ENCODE results near the gene CAPN13. TPM values are rescaled to one million over a fixed set of nuclear protein-coding genes. Genes with fewer than 3 reads are reported as not detected.
"Not testable (repeated sequence)": the region's sequence is repeated elsewhere in the genome, so short reads cannot be mapped to it uniquely, and the experiment has no call there.

The CAPN13 gene
- total and polyA plus RNA-seq, 2 experiments from 2014 or later = not detected

DNA sequence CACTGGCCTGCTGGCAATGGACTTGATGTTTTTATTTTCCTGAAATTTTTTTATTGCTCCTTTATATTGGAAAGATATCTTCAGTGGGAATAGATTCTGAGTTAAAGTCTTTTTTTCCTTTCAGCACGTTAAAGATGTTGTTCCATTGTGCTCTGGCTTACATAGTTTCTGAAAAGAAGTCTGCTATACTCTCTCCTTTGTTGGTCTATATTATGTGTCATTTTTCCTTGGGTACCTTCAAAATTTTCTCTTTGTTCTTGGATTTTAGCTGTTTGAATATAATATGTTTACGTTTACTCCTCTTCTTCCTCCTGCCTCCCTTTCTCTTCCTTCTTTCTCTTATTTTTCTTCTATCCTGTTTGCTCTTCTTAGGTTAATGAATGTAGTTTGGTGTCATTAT lies 105.5 kb downstream of the CAPN13 start:
- Histone ChIP-seq H3K36me3 (no peaks in the 10 kb centered on the region), H3K27ac (no peak overlapping the region), H3K4me3 (no peak overlapping the region), H3K9me3 (ENCODE audit: low read depth) (no peaks in the 10 kb centered on the region), H3K27me3 (no peaks in the 10 kb centered on the region), H3K4me1 (ENCODE audit: low read depth) (peaks cover 20% of the 10 kb centered on the region)
- no peak for TF ChIP-seq CTCF (IDR thresholded peaks at IDR 0.05; ENCODE audit: low read depth, low read length)
- DNase-seq (ENCODE audit: low read depth in 1 of 2, low spot score in 1 of 2) = no peak

GRCh38 chr2:30697242-30698103 lies 109.8 kb downstream of the CAPN13 start:
- H3K27me3 ChIP-seq; H3K4me3 ChIP-seq; H3K36me3 ChIP-seq; H3K9me3 ChIP-seq (ENCODE audit: low read depth); H3K27ac ChIP-seq; DNase-seq (ENCODE audit: low read depth in 1 of 2, low spot score in 1 of 2): not testable (repeated sequence)
- peaks cover 17% of the 10 kb centered on the region for H3K4me1 ChIP-seq (ENCODE audit: low read depth)

GRCh38 chr2:30695749-30696148 lies 111.5 kb downstream of the CAPN13 start:
- Histone ChIP-seq H3K9me3 (ENCODE audit: low read depth) (no peaks in the 10 kb centered on the region), H3K27ac (no peak overlapping the region), H3K36me3 (no peaks in the 10 kb centered on the region), H3K4me1 (ENCODE audit: low read depth) (peaks cover 20% of the 10 kb centered on the region), H3K27me3 (no peaks in the 10 kb centered on the region), H3K4me3 (no peak overlapping the region)
- no peak for TF ChIP-seq CTCF (IDR thresholded peaks at IDR 0.05; ENCODE audit: low read depth, low read length)
- no peak for DNase-seq (ENCODE audit: low read depth in 1 of 2, low spot score in 1 of 2)

- TF ChIP-seq CTCF (IDR thresholded peaks at IDR 0.05; ENCODE audit: low read depth, low read length) = no peak
- H3K9me3 ChIP-seq (ENCODE audit: low read depth) = no peaks in the 10 kb centered on the region
- H3K4me1 ChIP-seq (ENCODE audit: low read depth) = peaks cover 27% of the 10 kb centered on the region
- no peaks in the 10 kb centered on the region for H3K36me3 ChIP-seq
- no peak overlapping the region for H3K4me3 ChIP-seq
- no peaks in the 10 kb centered on the region for H3K27me3 ChIP-seq
- no peak for DNase-seq (ENCODE audit: low read depth in 1 of 2, low spot score in 1 of 2)
- H3K27ac ChIP-seq = no peak overlapping the region
Measured at GRCh38 chr2:30694286-30695055, 112.8 kb downstream of the CAPN13 start.

DNA sequence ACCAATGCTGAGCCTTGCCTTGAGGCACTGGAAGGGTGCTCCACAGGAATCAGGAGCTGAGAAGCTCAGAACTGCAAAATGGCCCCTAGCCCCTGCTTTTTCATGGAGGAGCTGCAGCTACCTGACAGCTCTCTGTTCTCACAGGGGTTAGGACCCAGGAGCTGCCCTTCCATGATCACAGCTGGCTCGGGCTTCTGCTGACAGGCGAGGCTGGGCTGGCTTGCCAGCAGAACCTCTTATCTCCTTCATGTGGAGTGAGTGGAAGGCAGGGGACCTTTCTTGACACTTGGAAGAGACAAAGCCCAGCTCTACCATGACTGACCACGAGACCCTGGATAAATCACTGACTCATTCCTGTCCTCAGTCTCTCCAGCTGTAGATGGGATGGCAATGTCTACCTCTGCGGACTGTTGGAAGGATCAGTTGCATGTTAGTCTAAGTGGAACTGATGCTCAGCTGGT lies 113.4 kb downstream of the CAPN13 start:
- H3K4me1 ChIP-seq (ENCODE audit: low read depth) = peaks cover 33% of the 10 kb centered on the region
- no peaks in the 10 kb centered on the region for H3K36me3 ChIP-seq
- H3K4me3 ChIP-seq = no peak overlapping the region
- H3K27me3 ChIP-seq = no peaks in the 10 kb centered on the region
- no peak for TF ChIP-seq CTCF (IDR thresholded peaks at IDR 0.05; ENCODE audit: low read depth, low read length)
- H3K27ac ChIP-seq = no peak overlapping the region
- DNase-seq (ENCODE audit: low read depth in 1 of 2, low spot score in 1 of 2) = peak in 1 of 2 donors; percentile 42
- no peaks in the 10 kb centered on the region for H3K9me3 ChIP-seq (ENCODE audit: low read depth)

All from cardiac muscle cell (in vitro differentiated cells and primary cell).